HCT116 (cell line): Measurements from ENCODE around the gene KCTD10. TPM values are rescaled to one million over a fixed set of nuclear protein-coding genes. Genes with fewer than 3 reads are reported as not detected.

Source experiments
- ATAC-seq: fragments of 200-7000 bp; cut with Tn5 transposase; 2 replicates; pipeline ENCODE4 v1.9.1; 2020; ENCODE audit warnings: mild to moderate bottlenecking, moderate library complexity
- BruUV-seq: library from RNA; stranded (reverse); fragments of 400-500 nt; replicated peaks from 2 replicates; lab custom pipeline; 2021; lab: Mats Ljungman, UMichigan
- CTCF ChIA-PET: fragments of 300-600 bp; sonication (Branson Sonifier 250); formaldehyde crosslinking; loops from one replicate; lab custom pipeline; 2021; ENCODE audit warnings: antibody characterized with exemption; lab: Charles Lee
- POLR2A ChIA-PET: fragments of 300-600, 350-600 bp; sonication (Branson Sonifier 250); formaldehyde crosslinking; loops from one replicate; lab custom pipeline; 2021; ENCODE audit warnings: antibody characterized with exemption; lab: Charles Lee
- RAD21 ChIA-PET, 2 experiments: fragments of 300-600 bp; sonication (Branson Sonifier 250); formaldehyde crosslinking; loops; one replicate each; lab custom pipeline; 2023; ENCODE audit warnings: low total read pairs in 2 of 2; ENCODE audit not compliant: uncharacterized antibody in 2 of 2, unreplicated experiment in 2 of 2, low non-redundant PET in 1 of 2; lab: Charles Lee
- DNase-seq: peaks from one replicate; pipeline ENCODE4 v3.0.0-alpha.2; 2010; ENCODE audit warnings: low read depth, low spot score
- H2AFZ ChIP-seq: fragments of 200-600 bp; shearing (Covaris generic), sonication (generic); 2 replicates; pipeline ENCODE4 v1.6.1; 2017; ENCODE audit warnings: low read depth, mixed run types, mixed read lengths, antibody characterized with exemption, low read length; ENCODE audit not compliant: poor library complexity, severe bottlenecking
- H3K27ac ChIP-seq: 2 replicates; pipeline ENCODE4 v1.5.1; 2012; ENCODE audit warnings: low read depth, low read length
- H3K27me3 ChIP-seq: fragments of 200-600 bp; sonication (generic); 2 replicates; pipeline ENCODE4 v1.6.1; 2016; ENCODE audit warnings: mixed run types, low read length, mixed read lengths; ENCODE audit not compliant: insufficient read depth
- H3K36me3 ChIP-seq, 2 experiments: fragments of 200-500 bp in 1 of 2; fragments of 200-600 bp in 1 of 2; sonication (Bioruptor generic) in 1 of 2; sonication (generic) in 1 of 2; 2 replicates each; pipeline versions ENCODE4 v1.5.1 to v1.6.1; 2014 to 2016; ENCODE audit warnings: low read length in 2 of 2, inconsistent platforms in 1 of 2, mixed read lengths in 1 of 2, mixed run types in 1 of 2; ENCODE audit not compliant: insufficient read depth in 2 of 2, control insufficient read depth in 1 of 2
- H3K4me1 ChIP-seq, 2 experiments: fragments of 200-600 bp in 1 of 2; sonication (generic) in 1 of 2; 2 replicates each; pipeline versions ENCODE4 v1.5.1 to v1.6.1; 2012 to 2017; ENCODE audit warnings: low read length in 2 of 2, inconsistent platforms in 1 of 2, mild to moderate bottlenecking in 1 of 2, mixed read lengths in 1 of 2, mixed run types in 1 of 2, moderate library complexity in 1 of 2; ENCODE audit not compliant: insufficient read depth in 2 of 2, control insufficient read depth in 1 of 2
- H3K4me2 ChIP-seq: fragments of 200-600 bp; sonication (generic); 2 replicates; pipeline ENCODE4 v1.6.1; 2017; ENCODE audit warnings: mixed run types, low read length, mixed read lengths
- H3K4me3 ChIP-seq, 2 experiments: fragments of 200-600 bp in 1 of 2; sonication (generic) in 1 of 2; replicated peaks in 1 of 2; 2 replicates each; pipeline ENCODE4 v1.5.1; 2011 to 2016; ENCODE audit warnings: low read length in 2 of 2, control low read depth in 1 of 2, low read depth in 1 of 2, mild to moderate bottlenecking in 1 of 2, mixed read lengths in 1 of 2, mixed run types in 1 of 2
- H3K79me2 ChIP-seq: fragments of 200-600 bp; sonication (generic); 2 replicates; pipeline ENCODE4 v1.6.1; 2017; ENCODE audit warnings: mild to moderate bottlenecking, mixed run types, low read length, moderate library complexity, mixed read lengths; ENCODE audit not compliant: insufficient read depth
- H3K9ac ChIP-seq: fragments of 200-600 bp; sonication (generic); 2 replicates; pipeline ENCODE4 v1.6.1; 2016; ENCODE audit warnings: low read length, mixed read lengths
- H3K9me2 ChIP-seq: fragments of 200-600 bp; sonication (generic), shearing (Covaris generic); 2 replicates; pipeline ENCODE4 v1.6.1; 2017; ENCODE audit warnings: mixed run types, mild to moderate bottlenecking, moderate library complexity; ENCODE audit not compliant: insufficient read depth
- H3K9me3 ChIP-seq, 2 experiments: fragments of 200-500 bp in 1 of 2; fragments of 200-600 bp in 1 of 2; sonication (Bioruptor generic) in 1 of 2; sonication (generic) in 1 of 2; 2 replicates each; pipeline ENCODE4 v1.6.1; 2014 to 2017; ENCODE audit warnings: low read length in 2 of 2, mixed read lengths in 2 of 2, inconsistent platforms in 1 of 2, low read depth in 1 of 2, mild to moderate bottlenecking in 1 of 2, mixed run types in 1 of 2, moderate library complexity in 1 of 2; ENCODE audit not compliant: control insufficient read depth in 1 of 2, insufficient read depth in 1 of 2
- H4K20me1 ChIP-seq: fragments of 200-600 bp; sonication (generic), shearing (Covaris generic); 2 replicates; pipeline ENCODE4 v1.6.1; 2017; ENCODE audit warnings: mixed run types, mild to moderate bottlenecking, moderate library complexity; ENCODE audit not compliant: insufficient read depth
- CBX3 ChIP-seq: IDR thresholded peaks from 2 replicates; pipeline ENCODE4 v1.6.1; 2012; ENCODE audit warnings: low read depth
- CEBPB ChIP-seq: IDR thresholded peaks from 2 replicates; pipeline ENCODE4 v1.6.1; 2012; ENCODE audit warnings: low read depth
- EGR1 ChIP-seq: IDR thresholded peaks from 2 replicates; pipeline ENCODE4 v1.6.1; 2012; ENCODE audit warnings: low read depth
- ELF1 ChIP-seq: IDR thresholded peaks from 2 replicates; pipeline ENCODE4 v1.6.1; 2012; ENCODE audit warnings: low read depth, borderline replicate concordance
- EZH2 ChIP-seq: fragments of 200-600 bp; sonication (generic); IDR thresholded peaks from 2 replicates; pipeline ENCODE4 v1.6.1; 2017; ENCODE audit warnings: antibody characterized with exemption, mixed run types
- EZH2phosphoT487 ChIP-seq: fragments of 200-600 bp; IDR thresholded peaks from 2 replicates; pipeline ENCODE4 v1.6.1; 2018; ENCODE audit warnings: antibody characterized with exemption, borderline replicate concordance
- JUND ChIP-seq: IDR thresholded peaks from 2 replicates; pipeline ENCODE4 v1.6.1; 2012
- POLR2A ChIP-seq: IDR thresholded peaks from 2 replicates; pipeline ENCODE4 v1.7.0; 2011; ENCODE audit warnings: borderline replicate concordance; ENCODE audit not compliant: insufficient read depth, insufficient read length; ENCODE audit errors: extremely low read depth
- POLR2AphosphoS5 ChIP-seq: IDR thresholded peaks from 2 replicates; pipeline ENCODE4 v1.6.1; 2011; ENCODE audit warnings: mild to moderate bottlenecking, low read depth, low read length, moderate library complexity
- RAD21 ChIP-seq: IDR thresholded peaks from 2 replicates; pipeline ENCODE4 v1.6.1; 2012; ENCODE audit warnings: low read depth, mild to moderate bottlenecking
- REST ChIP-seq: IDR thresholded peaks from 2 replicates; pipeline ENCODE4 v1.6.1; 2012; ENCODE audit warnings: low read depth
- SIN3A ChIP-seq: IDR thresholded peaks from 2 replicates; pipeline ENCODE4 v1.6.1; 2012; ENCODE audit warnings: low read depth
- SP1 ChIP-seq: IDR thresholded peaks from 2 replicates; pipeline ENCODE4 v1.6.1; 2012; ENCODE audit warnings: low read depth
- SRF ChIP-seq: IDR thresholded peaks from 2 replicates; pipeline ENCODE4 v1.6.1; 2012; ENCODE audit warnings: low read depth
- TCF7L2 ChIP-seq: IDR thresholded peaks from 2 replicates; pipeline ENCODE4 v1.7.0; 2011; ENCODE audit warnings: borderline replicate concordance, inconsistent platforms; ENCODE audit not compliant: insufficient read depth, insufficient read length; ENCODE audit errors: extremely low read depth
- YY1 ChIP-seq: IDR thresholded peaks from 2 replicates; pipeline ENCODE4 v1.6.1; 2011; ENCODE audit warnings: low read length, low read depth, moderate library complexity, mild to moderate bottlenecking; ENCODE audit not compliant: insufficient replicate concordance; ENCODE audit errors: extremely low read depth
- ZFX ChIP-seq: fragments of 450-650 bp; IDR thresholded peaks from 2 replicates; pipeline ENCODE4 v1.6.1; 2017
- ZNF274 ChIP-seq: fragments of 200-500 bp; sonication (Bioruptor generic); IDR thresholded peaks from 2 replicates; pipeline ENCODE4 v1.6.1; 2014; ENCODE audit warnings: mild to moderate bottlenecking, low read depth, low read length, inconsistent platforms
- intact Hi-C: fragments of 100-400 bp; cut with micrococcal nuclease; formaldehyde crosslinking; loops from 2 replicates; pipeline ENCODE4 v1.10.0; 2022
- total RNA-seq: library from RNA; stranded (reverse); gene quantifications from one replicate; pipeline ENCODE4 v1.2.1, GENCODE V29; 2021; ENCODE audit not compliant: unreplicated experiment
- TF ChIP-seq, protein P1 (sequence below): IDR thresholded peaks from 2 replicates; pipeline ENCODE4 v1.6.1; 2011; ENCODE audit warnings: mild to moderate bottlenecking, low read length, moderate library complexity; ENCODE audit not compliant: insufficient replicate concordance; ENCODE audit errors: extremely low read depth

Gene KCTD10
- total RNA-seq, 1 experiment from 2014 or later, result 34.7 TPM

DNA sequence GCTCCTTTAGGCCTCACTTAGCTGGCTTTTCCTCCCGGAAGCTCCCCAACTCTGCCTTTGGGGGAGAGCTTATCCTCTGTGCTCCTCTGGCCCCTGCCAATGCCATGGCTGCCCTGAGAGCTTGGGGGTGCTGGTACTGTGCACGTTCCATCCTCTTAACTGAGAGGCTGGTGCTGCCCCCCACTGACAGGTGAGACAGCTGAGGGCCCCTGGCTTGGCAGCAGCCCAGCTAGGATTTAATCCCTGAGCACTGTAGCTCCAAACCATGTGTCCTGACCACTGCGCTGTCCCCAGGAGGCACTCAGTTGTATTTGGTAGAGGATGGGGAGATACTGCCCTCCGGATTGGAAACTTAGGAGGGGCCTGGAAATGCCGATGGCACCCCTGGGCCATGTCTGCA, 46.4 kb upstream of the KCTD10 start (continued):
- TF ChIP-seq POLR2AphosphoS5, result no peak

DNA sequence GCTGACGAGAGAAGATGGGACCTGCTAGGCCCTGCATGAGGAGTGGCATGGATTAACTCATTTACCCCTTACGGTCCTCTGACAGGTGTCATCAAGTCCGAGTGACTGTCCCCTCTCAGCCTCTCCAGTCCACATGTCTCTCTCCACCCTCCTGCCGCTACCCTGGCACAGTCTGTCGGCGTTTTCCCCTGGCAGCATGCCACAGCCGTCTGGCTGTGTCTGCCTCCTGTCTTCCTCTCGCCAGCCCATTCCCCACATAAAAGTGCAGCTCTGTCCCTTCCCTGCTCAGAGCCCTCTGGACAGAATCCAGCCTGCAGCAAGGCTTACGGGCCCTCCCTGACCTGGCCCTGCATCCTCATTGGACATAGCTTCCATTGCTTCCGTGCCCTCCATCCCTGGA, 46.0 kb upstream of the KCTD10 start:
- H3K4me2 ChIP-seq, result no peak overlapping the region
- CTCF ChIA-PET, result no interaction called here
- DNase-seq, result no peak
- RAD21 ChIA-PET, result no interaction called here
- no peaks in the 10 kb centered on the region for H4K20me1 ChIP-seq
- H3K27ac ChIP-seq, result no peak overlapping the region
- no peaks in the 10 kb centered on the region for H3K27me3 ChIP-seq
- POLR2A ChIA-PET, result no interaction called here
- no TSS peak for BruUV-seq
- ATAC-seq, result no peak
- intact Hi-C loops, result no loop called here
- no peaks in the 10 kb centered on the region for H3K9me2 ChIP-seq
- no peak overlapping the region for H3K4me3 ChIP-seq
- no peak for TF ChIP-seq EZH2phosphoT487
- no peak for TF ChIP-seq EGR1
- TF ChIP-seq ELF1, result no peak
- no peak for TF ChIP-seq ZNF274
- TF ChIP-seq CBX3, result no peak
- TF ChIP-seq ZFX, result no peak
- TF ChIP-seq POLR2AphosphoS5, result no peak
- TF ChIP-seq JUND, result no peak
- TF ChIP-seq TCF7L2, result no peak
- TF ChIP-seq SP1, result no peak
- TF ChIP-seq YY1, result no peak
- TF ChIP-seq SRF, result no peak
- TF ChIP-seq REST, result no peak
- no peak for TF ChIP-seq SIN3A
- no peak for TF ChIP-seq EZH2
- TF ChIP-seq, protein P1, sequence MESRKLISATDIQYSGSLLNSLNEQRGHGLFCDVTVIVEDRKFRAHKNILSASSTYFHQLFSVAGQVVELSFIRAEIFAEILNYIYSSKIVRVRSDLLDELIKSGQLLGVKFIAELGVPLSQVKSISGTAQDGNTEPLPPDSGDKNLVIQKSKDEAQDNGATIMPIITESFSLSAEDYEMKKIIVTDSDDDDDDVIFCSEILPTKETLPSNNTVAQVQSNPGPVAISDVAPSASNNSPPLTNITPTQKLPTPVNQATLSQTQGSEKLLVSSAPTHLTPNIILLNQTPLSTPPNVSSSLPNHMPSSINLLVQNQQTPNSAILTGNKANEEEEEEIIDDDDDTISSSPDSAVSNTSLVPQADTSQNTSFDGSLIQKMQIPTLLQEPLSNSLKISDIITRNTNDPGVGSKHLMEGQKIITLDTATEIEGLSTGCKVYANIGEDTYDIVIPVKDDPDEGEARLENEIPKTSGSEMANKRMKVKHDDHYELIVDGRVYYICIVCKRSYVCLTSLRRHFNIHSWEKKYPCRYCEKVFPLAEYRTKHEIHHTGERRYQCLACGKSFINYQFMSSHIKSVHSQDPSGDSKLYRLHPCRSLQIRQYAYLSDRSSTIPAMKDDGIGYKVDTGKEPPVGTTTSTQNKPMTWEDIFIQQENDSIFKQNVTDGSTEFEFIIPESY, result no peak
- no peak for TF ChIP-seq POLR2A
- no peak for TF ChIP-seq CEBPB
- no peak for TF ChIP-seq RAD21
- H2AFZ ChIP-seq, result no peak overlapping the region
- no peak overlapping the region for H3K9ac ChIP-seq
- no peaks in the 10 kb centered on the region for H3K4me1 ChIP-seq
- no peaks in the 10 kb centered on the region for H3K9me3 ChIP-seq
- H3K36me3 ChIP-seq, result peaks cover 0 to 3% of the 10 kb centered on the region in 2 experiments; a peak in 1 of 4 replicates
- H3K79me2 ChIP-seq, result no peaks in the 10 kb centered on the region
